Calu3 (cell line): ENCODE data around the gene LGALS9B. TPM values are rescaled to one million over a fixed set of nuclear protein-coding genes. Genes with fewer than 3 reads are reported as not detected.
A peak's percentile ranks its signal among the peaks of the same experiment; 100 is the strongest.
"Not testable (repeated sequence)": the region's sequence is repeated elsewhere in the genome, so short reads cannot be mapped to it uniquely, and the experiment has no call there.

Experiments used
- Bru-seq: library from RNA; stranded (reverse); fragments of 400-500 nt; gene quantifications from one replicate; lab custom pipeline; 2021; lab: Mats Ljungman, UMichigan
- BruChase-seq, 2 experiments: library from RNA; stranded (reverse); fragments of 400-500 nt; gene quantifications; one replicate each; lab custom pipeline; 2021; lab: Mats Ljungman, UMichigan
- BruUV-seq: library from RNA; stranded (reverse); fragments of 400-500 nt; replicated peaks from 2 replicates; lab custom pipeline; 2021; lab: Mats Ljungman, UMichigan
- CTCF ChIA-PET: fragments of 300-600 bp; sonication (Branson Sonifier 250); formaldehyde crosslinking; loops from one replicate; lab custom pipeline; 2022; ENCODE audit warnings: antibody characterized with exemption; lab: Charles Lee
- DNase-seq: peaks from one replicate; pipeline ENCODE4 v3.0.0; 2022
- H3K27ac Mint-ChIP-seq: one replicate; pipeline ENCODE4 v1.8.0; 2022; ENCODE audit warnings: mixed read lengths; ENCODE audit not compliant: unreplicated experiment
- H3K27me3 Mint-ChIP-seq: one replicate; pipeline ENCODE4 v1.8.0; 2022; ENCODE audit warnings: mixed read lengths; ENCODE audit not compliant: unreplicated experiment
- H3K36me3 Mint-ChIP-seq: one replicate; pipeline ENCODE4 v1.8.0; 2022; ENCODE audit warnings: mild to moderate bottlenecking, moderate library complexity, mixed read lengths; ENCODE audit not compliant: insufficient read depth, unreplicated experiment
- H3K4me1 Mint-ChIP-seq: one replicate; pipeline ENCODE4 v1.8.0; 2022; ENCODE audit warnings: mild to moderate bottlenecking, low read depth, mixed read lengths; ENCODE audit not compliant: unreplicated experiment
- H3K4me3 Mint-ChIP-seq: one replicate; pipeline ENCODE4 v1.8.0; 2022; ENCODE audit warnings: mild to moderate bottlenecking, low read depth, moderate library complexity, mixed read lengths; ENCODE audit not compliant: unreplicated experiment
- H3K9me3 Mint-ChIP-seq: one replicate; pipeline ENCODE4 v1.8.0; 2022; ENCODE audit warnings: low read depth, mixed read lengths; ENCODE audit not compliant: unreplicated experiment
- intact Hi-C: fragments of 100-400 bp; cut with micrococcal nuclease; formaldehyde crosslinking; loops from one replicate; pipeline ENCODE4 v1.10.0; 2022; ENCODE audit not compliant: unreplicated experiment
- long read RNA-seq: library from polyadenylated mRNA; stranded (forward); transcript quantifications from one replicate; pipeline ENCODE4 v2.0.0, GENCODE V29; 2022
- total RNA-seq: library from RNA; stranded (reverse); gene quantifications from 2 replicates; pipeline ENCODE4 v1.2.3, GENCODE V29; 2022

LGALS9B gene
- total RNA-seq (0.57 and 1.5 TPM in 2 replicates), Bru-seq, nascent RNA (percentile 23 among the genes with signal in this experiment), BruChase-seq, experiment 1, labeled RNA remaining after a 6-hour chase (percentile 11 among the genes with signal in this experiment), BruChase-seq, experiment 2, labeled RNA remaining after a 2-hour chase (percentile 10 among the genes with signal in this experiment)
- long read RNA-seq, result 0 reads

DNA sequence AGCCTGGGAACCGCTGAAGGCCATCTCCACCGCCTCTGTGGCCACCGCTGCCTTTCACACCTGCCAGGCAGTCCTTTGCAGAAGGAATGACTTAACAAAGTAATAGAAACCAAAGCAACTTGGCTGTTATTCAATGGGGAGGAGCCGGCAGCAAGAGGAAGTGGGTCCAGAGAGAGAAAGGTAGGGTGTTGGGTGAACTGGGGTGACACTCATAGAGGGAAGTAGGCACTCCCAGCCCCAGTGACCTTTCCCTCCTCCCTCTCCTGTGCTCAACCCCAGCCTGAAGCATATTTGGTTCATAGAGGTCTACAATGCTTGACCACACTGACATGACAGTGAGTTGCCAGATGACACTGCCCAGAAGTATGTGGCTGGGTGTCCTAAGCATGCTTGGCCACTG is at the start of gene LGALS9B:
Gene LGALS9B, minus strand, starts transcription at position 93 of the 400 bp plus-strand sequence. Its CDS starts 69 bp downstream, at position 24.
- not testable (repeated sequence) for BruUV-seq

DNA sequence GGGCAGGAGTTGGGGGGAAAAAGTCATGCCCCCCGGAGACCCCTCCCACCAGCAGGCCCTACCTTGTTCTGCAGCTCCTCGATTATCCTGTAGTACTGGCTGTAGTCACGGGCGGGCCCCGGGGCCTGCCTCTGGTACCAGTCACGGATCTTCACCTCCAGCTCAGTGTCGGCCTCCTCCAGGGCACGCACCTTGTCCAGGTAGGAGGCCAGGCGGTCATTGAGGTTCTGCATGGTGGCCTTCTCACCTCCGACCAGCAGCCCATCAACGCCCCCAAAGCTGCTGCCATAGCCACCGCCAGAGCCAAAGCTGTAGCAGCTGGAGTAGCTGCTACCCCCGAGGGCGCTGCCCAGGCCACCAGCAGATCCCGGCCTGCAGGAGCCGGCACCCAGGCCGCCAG is 49.6 kb upstream of the LGALS9B start:
- DNase-seq, intact Hi-C loops, H3K4me3 Mint-ChIP-seq, H3K27ac Mint-ChIP-seq, H3K4me1 Mint-ChIP-seq, H3K36me3 Mint-ChIP-seq, H3K9me3 Mint-ChIP-seq, H3K27me3 Mint-ChIP-seq, BruUV-seq, CTCF ChIA-PET: not testable (repeated sequence)

More for the DNA sequence above, at the start of gene LGALS9B:
- peak within 1 kb of the TSS; percentile 44 for H3K4me3 Mint-ChIP-seq
- H3K27ac Mint-ChIP-seq, H3K36me3 Mint-ChIP-seq, H3K27me3 Mint-ChIP-seq, H3K4me1 Mint-ChIP-seq, CTCF ChIA-PET, DNase-seq, H3K9me3 Mint-ChIP-seq, intact Hi-C loops: not testable (repeated sequence)

- intact Hi-C loops, DNase-seq, H3K4me1 Mint-ChIP-seq, H3K27me3 Mint-ChIP-seq, BruUV-seq, H3K36me3 Mint-ChIP-seq, H3K27ac Mint-ChIP-seq, H3K9me3 Mint-ChIP-seq, H3K4me3 Mint-ChIP-seq, CTCF ChIA-PET: not testable (repeated sequence)
These were observed 47.8 kb upstream of the LGALS9B start for GRCh38 chr17:20515099-20515498.

DNA sequence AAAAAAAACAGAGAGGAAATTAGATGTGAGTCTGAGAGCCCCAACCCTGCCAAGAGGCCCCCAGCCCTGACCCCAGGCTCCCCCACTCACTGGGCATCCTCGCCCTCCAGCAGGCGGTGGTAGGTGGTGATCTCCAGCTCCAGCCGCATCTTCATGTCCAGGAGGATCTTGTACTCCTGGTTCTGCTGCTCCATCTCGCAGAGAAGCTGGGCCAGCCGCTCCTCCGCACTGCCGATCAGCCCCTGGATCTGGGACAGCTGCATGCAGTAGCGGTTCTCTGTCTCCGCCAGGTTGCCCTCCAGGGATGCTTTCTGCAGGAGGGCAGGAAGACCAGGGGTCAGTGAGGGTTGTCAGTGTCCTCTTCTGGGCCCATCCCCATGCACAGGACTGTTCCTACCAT is 46.2 kb upstream of the LGALS9B start:
- H3K9me3 Mint-ChIP-seq, H3K4me3 Mint-ChIP-seq, H3K27me3 Mint-ChIP-seq, H3K36me3 Mint-ChIP-seq, H3K27ac Mint-ChIP-seq, intact Hi-C loops, BruUV-seq, CTCF ChIA-PET, DNase-seq, H3K4me1 Mint-ChIP-seq: not testable (repeated sequence)

- DNase-seq, H3K27ac Mint-ChIP-seq, H3K9me3 Mint-ChIP-seq, H3K36me3 Mint-ChIP-seq, H3K27me3 Mint-ChIP-seq, CTCF ChIA-PET, H3K4me3 Mint-ChIP-seq, BruUV-seq, intact Hi-C loops, H3K4me1 Mint-ChIP-seq: not testable (repeated sequence)
These were observed 45.0 kb upstream of the LGALS9B start for GRCh38 chr17:20512378-20512777.

DNA sequence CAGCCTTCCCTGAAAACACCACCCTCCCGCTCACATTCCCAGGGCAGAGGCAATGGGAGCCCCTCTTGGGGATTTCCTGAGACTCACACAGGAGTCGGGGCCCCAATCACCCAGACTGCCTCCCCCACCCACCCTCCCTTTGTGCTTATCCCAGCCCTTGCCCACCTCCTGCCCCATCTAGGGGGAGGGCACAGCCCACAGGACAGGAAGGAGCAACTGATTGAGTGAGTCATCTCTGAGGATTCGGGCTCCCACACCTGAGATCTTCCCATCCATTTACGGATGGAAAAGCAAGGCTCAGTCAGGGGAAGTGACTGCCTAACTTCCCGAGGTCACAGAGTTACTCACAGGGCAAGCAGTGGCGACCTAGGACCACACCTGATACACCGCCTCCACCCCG is 44.4 kb upstream of the LGALS9B start:
- not testable (repeated sequence) for H3K36me3 Mint-ChIP-seq

DNA sequence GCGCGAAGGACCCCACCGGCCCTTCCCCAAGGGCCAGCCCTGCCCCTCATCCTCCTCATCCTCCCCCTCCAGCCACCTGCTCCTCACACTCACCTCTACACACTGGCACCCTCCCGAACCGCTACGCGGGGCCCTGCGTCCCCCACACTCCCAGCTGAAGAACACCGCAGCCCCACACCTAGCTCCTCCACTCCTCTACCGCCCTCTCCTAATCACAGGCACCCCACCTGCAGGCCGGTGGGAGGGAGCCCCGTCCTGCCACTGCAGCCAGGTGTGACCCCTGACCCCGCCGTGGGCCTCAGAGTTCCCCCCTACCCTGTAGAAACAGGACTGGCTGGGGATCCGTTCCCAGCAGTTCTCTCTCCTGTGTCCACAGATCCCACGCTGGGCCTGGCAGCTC is 38.0 kb upstream of the LGALS9B start:
- H3K9me3 Mint-ChIP-seq, H3K36me3 Mint-ChIP-seq, H3K27ac Mint-ChIP-seq, CTCF ChIA-PET, H3K27me3 Mint-ChIP-seq, BruUV-seq, H3K4me1 Mint-ChIP-seq, intact Hi-C loops, H3K4me3 Mint-ChIP-seq, DNase-seq: not testable (repeated sequence)

More for the DNA sequence above, 44.4 kb upstream of the LGALS9B start:
- H3K4me3 Mint-ChIP-seq, H3K4me1 Mint-ChIP-seq, H3K27me3 Mint-ChIP-seq, DNase-seq, BruUV-seq, H3K9me3 Mint-ChIP-seq, CTCF ChIA-PET, intact Hi-C loops, H3K27ac Mint-ChIP-seq: not testable (repeated sequence)

- H3K27me3 Mint-ChIP-seq, CTCF ChIA-PET, intact Hi-C loops, DNase-seq, H3K9me3 Mint-ChIP-seq, H3K4me3 Mint-ChIP-seq, H3K36me3 Mint-ChIP-seq, H3K4me1 Mint-ChIP-seq, H3K27ac Mint-ChIP-seq, BruUV-seq: not testable (repeated sequence)
These were observed 37.2 kb upstream of the LGALS9B start for GRCh38 chr17:20504388-20505066.

GRCh38 chr17:20501896-20502295 is 34.6 kb upstream of the LGALS9B start:
- H3K9me3 Mint-ChIP-seq, H3K4me1 Mint-ChIP-seq, H3K36me3 Mint-ChIP-seq, CTCF ChIA-PET, H3K4me3 Mint-ChIP-seq, BruUV-seq, H3K27me3 Mint-ChIP-seq, intact Hi-C loops, H3K27ac Mint-ChIP-seq, DNase-seq: not testable (repeated sequence)

GRCh38 chr17:20500346-20500745 is 33.0 kb upstream of the LGALS9B start:
- intact Hi-C loops, H3K27ac Mint-ChIP-seq, H3K27me3 Mint-ChIP-seq, BruUV-seq, H3K9me3 Mint-ChIP-seq, H3K36me3 Mint-ChIP-seq, CTCF ChIA-PET, H3K4me1 Mint-ChIP-seq, DNase-seq, H3K4me3 Mint-ChIP-seq: not testable (repeated sequence)
